ENCODE measurements around the gene KIRREL3.

KIRREL3 gene

GRCh38 chr11:126512251-126512650, 488.3 kb downstream of the KIRREL3 start:
- DNase-seq (ENCODE audit: low read depth in 2 of 2): no peak

- no peak for DNase-seq (ENCODE audit: low read depth in 2 of 2)
Observed at GRCh38 chr11:126511475-126512115, 489.0 kb downstream of the KIRREL3 start.

GRCh38 chr11:126510621-126511370, 489.8 kb downstream of the KIRREL3 start:
- DNase-seq (ENCODE audit: low read depth in 2 of 2): no peak

- no peak for DNase-seq (ENCODE audit: low read depth in 2 of 2)
Observed at GRCh38 chr11:126507646-126508045, 492.9 kb downstream of the KIRREL3 start.

GRCh38 chr11:126506789-126507188, 493.8 kb downstream of the KIRREL3 start:
- no peak for DNase-seq (ENCODE audit: low read depth in 2 of 2)

GRCh38 chr11:126502982-126503381, 497.6 kb downstream of the KIRREL3 start:
- DNase-seq (ENCODE audit: low read depth in 2 of 2): no peak

GRCh38 chr11:126502159-126502558, 498.4 kb downstream of the KIRREL3 start:
- no peak for DNase-seq (ENCODE audit: low read depth in 2 of 2)

- no peak for DNase-seq (ENCODE audit: low read depth in 2 of 2)
Observed at GRCh38 chr11:126501641-126502040, 498.9 kb downstream of the KIRREL3 start.

GRCh38 chr11:126500981-126501380, 499.6 kb downstream of the KIRREL3 start:
- no peak for DNase-seq (ENCODE audit: low read depth in 2 of 2)

GRCh38 chr11:126499131-126499752, 501.3 kb downstream of the KIRREL3 start:
- DNase-seq (ENCODE audit: low read depth in 2 of 2): no peak

- DNase-seq (ENCODE audit: low read depth in 2 of 2): no peak
Observed at GRCh38 chr11:126498281-126498680, 502.3 kb downstream of the KIRREL3 start.

GRCh38 chr11:126497581-126498122, 502.9 kb downstream of the KIRREL3 start:
- DNase-seq (ENCODE audit: low read depth in 2 of 2): no peak

GRCh38 chr11:126496576-126497337, 503.8 kb downstream of the KIRREL3 start:
- DNase-seq (ENCODE audit: low read depth in 2 of 2): no peak

GRCh38 chr11:126495281-126496220, 505.0 kb downstream of the KIRREL3 start:
- no peak for DNase-seq (ENCODE audit: low read depth in 2 of 2)

GRCh38 chr11:126494831-126495230, 505.7 kb downstream of the KIRREL3 start:
- DNase-seq (ENCODE audit: low read depth in 2 of 2): no peak

GRCh38 chr11:126492331-126493082, 508.1 kb downstream of the KIRREL3 start:
- no peak for DNase-seq (ENCODE audit: low read depth in 2 of 2)

- no peak for DNase-seq (ENCODE audit: low read depth in 2 of 2)
Observed at GRCh38 chr11:126491092-126491491, 509.5 kb downstream of the KIRREL3 start.

- DNase-seq (ENCODE audit: low read depth in 2 of 2): no peak
Observed at GRCh38 chr11:126489836-126490660, 510.5 kb downstream of the KIRREL3 start.

Data from fibroblast of skin of left biceps (primary cell).